HuH-7 (cell line): ENCODE measurements around the gene SDK2.

Experiments
- DNase-seq: peaks from one replicate; pipeline ENCODE4 v3.0.0; 2011; ENCODE audit warnings: low spot score

Gene SDK2

DNA sequence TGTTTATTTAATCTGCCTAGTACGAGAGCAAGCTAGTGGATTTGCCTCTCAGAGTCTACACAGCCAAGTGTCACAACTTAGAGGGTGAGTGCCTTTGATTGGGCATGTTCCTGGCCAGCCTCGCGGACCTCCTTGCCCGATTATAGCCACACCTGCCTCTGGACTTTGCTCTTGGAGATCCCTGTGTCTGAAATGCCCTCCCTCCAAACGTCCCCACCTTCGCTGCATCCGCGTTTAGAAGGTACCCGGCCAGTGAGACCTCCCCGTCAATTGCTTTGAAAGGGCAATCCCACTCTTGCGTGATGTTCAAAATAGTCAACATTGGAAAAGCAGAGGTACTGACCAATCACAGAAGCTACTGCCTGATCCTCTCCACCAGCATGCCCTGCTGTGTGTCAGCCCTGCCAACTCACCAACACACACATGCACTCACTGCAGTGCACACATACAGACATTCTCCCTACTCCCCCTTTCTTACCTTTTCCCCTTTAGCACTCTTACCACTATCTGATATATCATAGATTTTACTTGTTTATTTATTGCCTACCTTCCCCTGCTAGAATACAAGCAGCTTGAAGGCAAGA lies 6.5 kb upstream of the SDK2 start:
- DNase-seq, result no peak

DNA sequence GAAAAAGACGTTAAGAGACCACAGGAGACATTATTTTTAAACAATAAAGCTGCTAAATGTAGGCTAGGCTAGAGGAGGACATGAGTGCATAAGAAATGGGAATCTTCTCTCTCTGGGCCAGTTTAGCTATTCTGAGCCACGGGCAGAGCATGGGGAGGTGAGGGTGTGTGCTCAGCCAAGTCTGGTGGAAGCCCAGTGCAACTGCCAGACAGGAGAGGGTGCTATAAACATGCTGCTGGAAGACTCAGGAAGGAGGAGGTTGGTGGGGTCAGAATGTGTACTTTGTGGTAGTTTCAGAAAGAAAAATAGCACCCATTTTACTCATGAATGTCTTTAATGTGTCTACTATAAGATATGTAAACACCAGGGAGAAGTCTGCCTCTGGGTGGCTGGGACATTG lies 5.9 kb upstream of the SDK2 start:
- DNase-seq, result no peak

DNA sequence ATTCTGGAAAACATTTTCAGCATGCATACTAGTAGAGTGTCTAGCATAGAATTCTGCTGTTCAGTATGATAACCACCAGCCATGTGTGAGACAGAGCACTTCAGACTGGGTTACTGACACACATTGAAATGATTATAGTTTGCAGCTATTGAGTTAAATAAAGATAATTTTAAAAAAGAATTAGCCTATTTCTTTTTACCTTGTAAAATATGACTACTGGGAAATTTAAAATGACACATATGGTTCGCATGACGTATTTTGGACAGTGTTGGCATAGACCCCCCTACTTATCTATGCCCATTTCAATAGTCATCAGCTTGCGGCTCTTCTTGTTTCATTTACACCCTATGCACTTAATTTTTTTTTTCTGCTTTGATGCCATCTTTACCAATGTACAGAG lies 4.7 kb upstream of the SDK2 start:
- no peak for DNase-seq

GRCh38 chr17:73648543-73648820 lies 4.2 kb upstream of the SDK2 start:
- no peak for DNase-seq

DNA sequence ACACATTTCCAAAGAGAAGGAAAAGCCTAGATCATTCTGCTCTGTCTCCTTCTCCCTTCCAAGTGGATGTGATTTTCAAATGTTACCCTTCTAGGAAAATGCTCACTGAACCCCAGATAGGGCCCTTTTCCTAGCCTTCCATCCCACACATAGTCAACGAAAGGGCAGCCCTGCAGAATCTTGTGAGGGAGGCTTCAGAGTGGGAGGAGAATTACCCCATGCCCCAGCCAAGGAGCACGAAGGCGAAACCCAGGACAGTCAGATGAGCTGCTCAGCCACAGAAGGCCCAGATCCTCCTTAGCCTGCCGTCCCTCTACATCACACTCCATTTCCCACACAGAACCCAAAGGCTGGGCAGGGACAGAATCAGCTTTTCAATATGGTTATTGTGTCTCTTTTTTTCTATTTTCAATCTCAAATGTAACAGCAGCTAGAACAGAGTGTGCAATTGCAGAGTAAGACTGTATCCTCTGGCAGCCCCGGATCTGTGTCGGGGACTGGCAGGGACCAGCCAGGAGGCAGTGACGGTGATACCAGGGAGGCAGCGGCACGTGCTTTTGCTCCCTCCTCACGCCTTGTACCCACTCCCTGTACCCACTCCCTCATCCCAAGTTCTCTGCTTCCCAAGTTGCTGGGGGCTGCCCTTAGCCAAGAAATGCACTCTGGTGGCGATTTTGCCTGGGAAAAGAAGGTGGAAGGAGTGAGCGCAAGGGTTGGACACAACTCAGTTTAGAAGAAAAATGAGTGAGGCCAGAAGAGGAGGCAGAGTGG lies 3.7 kb upstream of the SDK2 start:
- no peak for DNase-seq

DNA sequence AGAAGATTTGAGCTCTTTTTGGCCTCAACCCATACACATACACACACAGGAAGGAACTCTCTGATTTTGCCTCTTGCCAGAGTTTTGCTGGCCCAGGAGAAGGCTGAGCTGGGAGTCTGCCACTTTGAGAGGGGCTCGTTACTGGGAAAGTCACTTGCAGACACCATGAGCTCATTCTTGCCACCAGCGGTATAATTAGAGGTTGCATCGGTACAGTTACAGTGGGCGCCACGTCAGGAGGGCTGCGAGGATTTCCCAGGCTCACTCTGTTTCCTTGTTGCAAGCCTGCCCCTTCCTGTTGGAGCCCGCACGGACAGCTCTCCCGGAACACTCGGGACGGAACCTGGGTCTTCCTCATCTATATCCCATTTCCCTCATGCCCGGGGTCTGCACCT lies 3.1 kb upstream of the SDK2 start:
- DNase-seq, result no peak

- no peak for DNase-seq
Observed at GRCh38 chr17:73646409-73647300, 2.4 kb upstream of the SDK2 start.

GRCh38 chr17:73645050-73645871 lies 1.0 kb upstream of the SDK2 start:
- DNase-seq, result no peak

- DNase-seq, result no peak
Observed at GRCh38 chr17:73643852-73644144, 447 bp downstream of the SDK2 start.

GRCh38 chr17:73643001-73643851 lies 1.0 kb downstream of the SDK2 start:
- peak; percentile 45 for DNase-seq

DNA sequence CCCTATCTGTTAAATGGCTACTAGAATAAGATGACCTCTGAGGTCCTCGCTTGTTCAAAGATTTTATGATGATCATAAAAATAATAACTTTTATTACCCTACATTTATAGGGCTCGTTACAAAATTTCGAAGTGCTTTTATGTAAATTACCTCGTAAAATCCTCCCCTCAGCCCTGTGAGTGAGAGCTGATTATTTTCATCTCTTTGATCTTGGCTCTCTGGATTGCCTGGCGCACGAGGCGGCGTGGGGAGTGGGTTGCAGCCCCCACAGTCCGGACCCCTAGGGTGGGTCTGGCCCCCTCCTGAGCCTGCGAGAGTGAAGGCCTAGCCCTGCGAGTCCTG lies 1.6 kb downstream of the SDK2 start:
- no peak for DNase-seq

- no peak for DNase-seq
Observed at GRCh38 chr17:73641826-73642600, 2.2 kb downstream of the SDK2 start.

DNA sequence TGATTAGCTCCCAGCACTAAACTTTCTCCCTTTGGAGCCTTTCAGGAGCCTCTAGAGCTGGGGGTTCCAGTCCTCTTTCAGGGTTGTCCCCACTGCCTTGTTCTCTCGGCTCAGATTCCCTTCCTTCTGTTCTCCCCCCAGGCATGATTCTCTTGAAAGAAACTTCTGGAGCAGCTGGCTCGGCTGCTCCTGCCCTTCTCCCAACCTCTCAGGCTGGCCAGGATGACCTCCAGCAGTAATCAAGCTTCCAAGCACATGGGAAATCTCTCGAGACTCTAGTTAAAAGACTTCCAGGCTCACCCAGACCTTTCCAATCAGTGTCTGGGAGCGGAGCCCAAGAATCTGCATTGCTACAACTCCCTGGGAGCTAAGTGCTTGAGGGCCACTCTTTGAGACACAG lies 3.6 kb downstream of the SDK2 start:
- no peak for DNase-seq

DNA sequence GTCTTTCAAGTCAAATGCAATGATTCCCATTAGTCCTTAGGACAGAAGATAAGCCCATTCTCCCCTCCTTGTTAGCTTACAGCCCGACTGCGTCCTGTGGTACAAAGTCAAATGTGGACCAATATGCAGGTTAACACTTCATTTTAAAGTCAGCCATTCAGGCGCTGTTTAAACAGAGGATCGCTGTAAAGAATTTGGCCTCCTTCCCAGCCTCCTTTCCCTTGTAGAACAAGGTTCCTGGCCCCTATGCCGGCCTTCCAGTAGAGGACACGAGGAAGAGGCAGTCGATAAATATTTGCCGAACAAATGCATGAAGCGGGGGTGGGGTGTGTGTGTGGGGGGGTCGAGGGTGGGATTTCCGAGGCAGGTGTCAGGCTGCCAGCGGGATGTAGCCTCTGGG lies 4.3 kb downstream of the SDK2 start:
- DNase-seq, result no peak

DNA sequence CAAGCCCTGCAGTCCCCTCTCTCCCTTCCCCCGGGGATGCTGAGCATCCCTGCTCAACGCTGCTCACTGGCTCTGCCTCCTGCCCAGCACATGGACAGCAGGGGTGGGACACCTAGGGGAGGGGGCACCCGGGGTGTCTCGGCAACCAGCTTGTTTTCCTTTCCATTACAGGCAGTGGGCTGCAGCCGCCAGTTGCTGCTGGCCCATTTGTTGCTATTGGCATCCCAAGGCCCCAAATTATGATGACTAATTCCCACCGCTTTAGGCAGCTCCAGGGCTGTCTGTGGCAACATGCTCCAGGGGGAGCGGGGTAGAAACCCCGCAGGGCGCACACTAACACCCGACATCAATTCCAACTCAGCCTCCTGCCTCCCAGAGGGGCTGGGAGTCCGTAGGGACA lies 4.9 kb downstream of the SDK2 start:
- DNase-seq, result no peak

DNA sequence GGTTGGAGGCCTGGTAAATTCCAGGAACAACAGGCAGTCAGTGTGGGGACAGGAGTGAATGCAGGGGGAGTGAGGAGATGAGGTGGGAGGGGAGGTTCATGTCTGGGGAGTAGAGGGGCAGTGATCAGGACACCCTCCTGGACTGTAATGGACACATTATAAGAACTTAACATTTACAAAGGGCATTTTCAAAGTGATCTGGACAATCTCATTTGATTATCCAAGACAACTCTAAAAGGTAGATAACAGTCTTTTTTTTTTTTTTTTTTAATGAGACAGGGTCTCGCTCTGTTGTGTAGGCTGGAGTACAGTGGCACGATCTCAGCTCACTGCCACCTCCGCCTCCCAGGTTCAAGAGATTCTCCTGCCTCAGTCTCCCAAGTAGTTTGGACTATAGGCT lies 5.7 kb downstream of the SDK2 start:
- DNase-seq, result no peak

DNA sequence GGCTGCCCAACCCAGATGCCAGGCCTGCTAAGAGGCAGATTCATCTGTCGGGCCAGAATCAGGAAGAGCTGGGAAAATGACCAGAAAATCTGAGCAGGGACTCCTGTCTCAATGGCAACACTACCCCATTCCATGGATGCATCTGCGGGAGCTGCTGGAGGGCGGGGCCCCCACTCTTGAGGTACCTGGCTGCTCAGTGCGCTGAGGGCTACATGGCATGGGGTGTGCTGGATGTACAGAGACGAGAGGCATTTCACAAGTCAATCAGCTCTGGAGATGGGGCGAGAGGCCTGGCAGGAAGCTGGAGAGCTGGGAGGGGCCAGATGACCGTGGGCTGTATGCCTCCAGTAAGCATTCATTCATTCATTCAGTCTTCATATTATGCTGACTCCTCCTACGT lies 6.4 kb downstream of the SDK2 start:
- no peak for DNase-seq

DNA sequence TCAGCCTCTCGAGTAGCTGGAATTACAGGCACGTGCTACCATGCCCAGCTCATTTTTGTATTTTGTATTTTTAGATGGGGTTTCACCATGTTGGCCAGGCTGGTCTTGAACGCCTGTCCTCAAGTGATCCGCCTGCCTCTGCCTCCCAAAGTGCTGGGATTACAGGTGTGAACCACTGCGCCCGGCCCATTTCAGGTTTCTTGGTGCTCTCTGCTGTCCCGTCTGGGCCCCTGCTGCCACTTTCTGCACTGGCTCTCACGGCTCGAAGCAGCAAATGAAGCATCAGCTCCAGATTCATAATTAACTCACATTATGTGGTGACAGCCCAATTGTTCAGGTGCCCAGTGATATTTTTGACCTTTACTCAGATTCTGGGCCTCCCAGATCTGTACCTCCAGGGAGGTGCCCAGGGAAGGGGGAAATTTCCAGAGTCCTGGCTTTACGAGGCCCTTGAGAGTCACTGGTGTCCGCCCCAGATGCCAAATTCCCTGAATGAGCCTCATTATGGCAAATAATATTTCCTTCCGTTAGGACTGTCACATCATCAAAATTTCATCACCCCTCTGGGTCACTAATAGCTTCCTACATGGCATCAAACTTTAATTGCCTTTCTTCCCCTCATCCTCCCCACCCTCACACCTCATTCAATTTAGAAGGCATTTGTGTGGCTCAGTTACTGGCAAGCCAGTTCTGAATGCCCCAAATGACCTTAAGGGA lies 9.0 kb downstream of the SDK2 start:
- DNase-seq, result no peak

DNA sequence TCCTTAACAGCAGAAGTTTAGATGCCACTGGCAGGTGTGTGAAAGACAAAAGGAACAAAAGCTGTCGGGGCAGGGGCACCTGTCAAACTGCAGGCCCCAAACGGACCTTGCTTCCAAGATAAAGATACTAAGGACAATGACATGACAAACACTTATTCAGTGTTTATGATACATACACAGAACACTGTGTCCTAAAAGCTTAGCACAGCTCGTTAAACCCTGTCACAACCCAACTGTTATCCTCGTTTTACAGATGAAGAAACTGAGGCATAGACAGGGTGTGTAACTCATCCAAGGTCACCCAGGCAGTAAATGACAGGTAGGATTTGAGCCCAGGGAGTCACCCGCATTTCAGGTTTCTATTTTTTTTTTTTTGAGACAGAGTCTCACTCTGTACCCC lies 9.6 kb downstream of the SDK2 start:
- no peak for DNase-seq

DNA sequence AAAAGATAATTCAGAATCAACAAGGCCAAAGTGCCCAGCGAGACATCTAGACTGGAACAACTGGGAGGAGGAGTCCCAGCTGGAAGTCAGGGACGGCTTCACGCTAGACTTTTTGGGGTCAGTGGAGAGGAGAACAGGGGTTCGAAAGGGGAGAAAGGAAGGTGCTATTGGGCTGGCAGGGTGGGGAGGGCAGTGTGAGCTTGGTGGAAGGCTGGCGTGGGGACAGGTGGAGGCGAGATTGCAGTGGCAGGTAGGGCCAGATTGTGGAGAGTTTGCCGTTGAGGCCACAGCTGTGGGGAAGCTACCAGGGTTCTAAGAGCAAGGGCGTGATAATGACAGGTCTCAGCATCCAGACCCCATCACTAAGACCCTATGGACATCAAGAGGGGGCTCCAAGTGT lies 10.5 kb downstream of the SDK2 start:
- DNase-seq, result no peak
